HepG2 (cell line): ENCODE measurements around the gene NBPF6.
"Not testable (repeated sequence)": the region's sequence is repeated elsewhere in the genome, so short reads cannot be mapped to it uniquely, and the experiment has no call there.

Experiments used
- EZH2 ChIP-seq: conservative IDR thresholded peaks from 2 replicates; pipeline ENCODE4 v1.6.1; 2012; ENCODE audit warnings: mild to moderate bottlenecking, low read depth, low read length, moderate library complexity
- KDM4B ChIP-seq: sonication (generic); formaldehyde crosslinking; IDR thresholded peaks from 2 replicates; pipeline ENCODE4 v1.4.0; 2020; ENCODE audit warnings: missing genetic modification reagents
- ZBTB1 ChIP-seq: sonication (generic); formaldehyde crosslinking; IDR thresholded peaks from 2 replicates; pipeline ENCODE4 v1.4.0; 2020; ENCODE audit warnings: missing genetic modification reagents, borderline replicate concordance
- TF ChIP-seq, protein P1 (sequence below): sonication (generic); formaldehyde crosslinking; IDR thresholded peaks from 2 replicates; pipeline ENCODE4 v1.5.0; 2020; ENCODE audit warnings: mild to moderate bottlenecking, missing genetic modification reagents
- TF ChIP-seq, protein P2 (sequence below): IDR thresholded peaks from 2 replicates; pipeline ENCODE4 v1.6.1; 2012; ENCODE audit warnings: inconsistent platforms

DNA sequence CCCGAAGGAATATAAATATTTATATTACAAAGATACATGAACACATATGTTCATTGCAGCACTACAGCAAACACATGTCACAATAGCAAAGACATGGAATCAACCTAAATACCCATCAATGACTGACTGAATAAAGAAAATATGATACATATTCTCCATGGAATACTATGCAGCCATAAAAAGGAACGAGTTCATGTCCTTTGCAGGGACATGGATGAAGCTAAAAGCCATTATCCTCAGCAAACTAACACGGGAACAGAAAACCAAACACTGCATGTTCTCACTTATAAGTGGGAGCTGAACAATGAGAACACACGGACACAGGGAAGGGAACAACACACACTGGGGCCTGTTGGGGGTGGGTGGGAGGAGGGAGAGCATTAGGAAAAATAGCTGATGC lies 46.7 kb downstream of the NBPF6 start:
- TF ChIP-seq KDM4B (CRISPR knock-in tag); ZBTB1 (CRISPR knock-in tag); EZH2: not testable (repeated sequence)
- TF ChIP-seq, protein P1, sequence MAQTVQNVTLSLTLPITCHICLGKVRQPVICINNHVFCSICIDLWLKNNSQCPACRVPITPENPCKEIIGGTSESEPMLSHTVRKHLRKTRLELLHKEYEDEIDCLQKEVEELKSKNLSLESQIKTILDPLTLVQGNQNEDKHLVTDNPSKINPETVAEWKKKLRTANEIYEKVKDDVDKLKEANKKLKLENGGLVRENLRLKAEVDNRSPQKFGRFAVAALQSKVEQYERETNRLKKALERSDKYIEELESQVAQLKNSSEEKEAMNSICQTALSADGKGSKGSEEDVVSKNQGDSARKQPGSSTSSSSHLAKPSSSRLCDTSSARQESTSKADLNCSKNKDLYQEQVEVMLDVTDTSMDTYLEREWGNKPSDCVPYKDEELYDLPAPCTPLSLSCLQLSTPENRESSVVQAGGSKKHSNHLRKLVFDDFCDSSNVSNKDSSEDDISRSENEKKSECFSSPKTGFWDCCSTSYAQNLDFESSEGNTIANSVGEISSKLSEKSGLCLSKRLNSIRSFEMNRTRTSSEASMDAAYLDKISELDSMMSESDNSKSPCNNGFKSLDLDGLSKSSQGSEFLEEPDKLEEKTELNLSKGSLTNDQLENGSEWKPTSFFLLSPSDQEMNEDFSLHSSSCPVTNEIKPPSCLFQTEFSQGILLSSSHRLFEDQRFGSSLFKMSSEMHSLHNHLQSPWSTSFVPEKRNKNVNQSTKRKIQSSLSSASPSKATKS (CRISPR knock-in tag) = not testable (repeated sequence)
- TF ChIP-seq, protein P2, sequence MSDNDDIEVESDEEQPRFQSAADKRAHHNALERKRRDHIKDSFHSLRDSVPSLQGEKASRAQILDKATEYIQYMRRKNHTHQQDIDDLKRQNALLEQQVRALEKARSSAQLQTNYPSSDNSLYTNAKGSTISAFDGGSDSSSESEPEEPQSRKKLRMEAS = not testable (repeated sequence)
